Calu3 (cell line): Measurements from ENCODE around the gene PAK1. TPM values are rescaled to one million over a fixed set of nuclear protein-coding genes. Genes with fewer than 3 reads are reported as not detected.

Source experiments
- Bru-seq: library from RNA; stranded (reverse); fragments of 400-500 nt; gene quantifications from one replicate; lab custom pipeline; 2021; lab: Mats Ljungman, UMichigan
- BruChase-seq, 2 experiments: library from RNA; stranded (reverse); fragments of 400-500 nt; gene quantifications; one replicate each; lab custom pipeline; 2021; lab: Mats Ljungman, UMichigan
- BruUV-seq: library from RNA; stranded (reverse); fragments of 400-500 nt; replicated peaks from 2 replicates; lab custom pipeline; 2021; lab: Mats Ljungman, UMichigan
- CTCF ChIA-PET: fragments of 300-600 bp; sonication (Branson Sonifier 250); formaldehyde crosslinking; loops from one replicate; lab custom pipeline; 2022; ENCODE audit warnings: antibody characterized with exemption; lab: Charles Lee
- DNase-seq: peaks from one replicate; pipeline ENCODE4 v3.0.0; 2022
- H3K27ac Mint-ChIP-seq: one replicate; pipeline ENCODE4 v1.8.0; 2022; ENCODE audit warnings: mixed read lengths; ENCODE audit not compliant: unreplicated experiment
- H3K27me3 Mint-ChIP-seq: one replicate; pipeline ENCODE4 v1.8.0; 2022; ENCODE audit warnings: mixed read lengths; ENCODE audit not compliant: unreplicated experiment
- H3K36me3 Mint-ChIP-seq: one replicate; pipeline ENCODE4 v1.8.0; 2022; ENCODE audit warnings: mild to moderate bottlenecking, moderate library complexity, mixed read lengths; ENCODE audit not compliant: insufficient read depth, unreplicated experiment
- H3K4me1 Mint-ChIP-seq: one replicate; pipeline ENCODE4 v1.8.0; 2022; ENCODE audit warnings: mild to moderate bottlenecking, low read depth, mixed read lengths; ENCODE audit not compliant: unreplicated experiment
- H3K4me3 Mint-ChIP-seq: one replicate; pipeline ENCODE4 v1.8.0; 2022; ENCODE audit warnings: mild to moderate bottlenecking, low read depth, moderate library complexity, mixed read lengths; ENCODE audit not compliant: unreplicated experiment
- H3K9me3 Mint-ChIP-seq: one replicate; pipeline ENCODE4 v1.8.0; 2022; ENCODE audit warnings: low read depth, mixed read lengths; ENCODE audit not compliant: unreplicated experiment
- intact Hi-C: fragments of 100-400 bp; cut with micrococcal nuclease; formaldehyde crosslinking; loops from one replicate; pipeline ENCODE4 v1.10.0; 2022; ENCODE audit not compliant: unreplicated experiment
- long read RNA-seq: library from polyadenylated mRNA; stranded (forward); transcript quantifications from one replicate; pipeline ENCODE4 v2.0.0, GENCODE V29; 2022
- total RNA-seq: library from RNA; stranded (reverse); gene quantifications from 2 replicates; pipeline ENCODE4 v1.2.3, GENCODE V29; 2022
- TF ChIP-seq, protein P1 (sequence below): fragments of 200-600 bp; IDR thresholded peaks from one replicate; pipeline ENCODE4 v1.8.0; 2022; ENCODE audit warnings: antibody characterized with exemption; ENCODE audit not compliant: unreplicated experiment

The PAK1 gene
- total RNA-seq (56.3 and 58.5 TPM in 2 replicates), Bru-seq, nascent RNA (percentile 79 among the genes with signal in this experiment), BruChase-seq, experiment 1, labeled RNA remaining after a 6-hour chase (percentile 65 among the genes with signal in this experiment), BruChase-seq, experiment 2, labeled RNA remaining after a 2-hour chase (percentile 60 among the genes with signal in this experiment)
- long read RNA-seq, transcript PAK1-202 (15 exons, 3,737 nt): major isoform, 22 of 72 reads
- long read RNA-seq, partial matches to known transcripts: 13 of 72 reads
- long read RNA-seq, other reads (novel, unspliced or antisense): 34 of 72 reads

DNA sequence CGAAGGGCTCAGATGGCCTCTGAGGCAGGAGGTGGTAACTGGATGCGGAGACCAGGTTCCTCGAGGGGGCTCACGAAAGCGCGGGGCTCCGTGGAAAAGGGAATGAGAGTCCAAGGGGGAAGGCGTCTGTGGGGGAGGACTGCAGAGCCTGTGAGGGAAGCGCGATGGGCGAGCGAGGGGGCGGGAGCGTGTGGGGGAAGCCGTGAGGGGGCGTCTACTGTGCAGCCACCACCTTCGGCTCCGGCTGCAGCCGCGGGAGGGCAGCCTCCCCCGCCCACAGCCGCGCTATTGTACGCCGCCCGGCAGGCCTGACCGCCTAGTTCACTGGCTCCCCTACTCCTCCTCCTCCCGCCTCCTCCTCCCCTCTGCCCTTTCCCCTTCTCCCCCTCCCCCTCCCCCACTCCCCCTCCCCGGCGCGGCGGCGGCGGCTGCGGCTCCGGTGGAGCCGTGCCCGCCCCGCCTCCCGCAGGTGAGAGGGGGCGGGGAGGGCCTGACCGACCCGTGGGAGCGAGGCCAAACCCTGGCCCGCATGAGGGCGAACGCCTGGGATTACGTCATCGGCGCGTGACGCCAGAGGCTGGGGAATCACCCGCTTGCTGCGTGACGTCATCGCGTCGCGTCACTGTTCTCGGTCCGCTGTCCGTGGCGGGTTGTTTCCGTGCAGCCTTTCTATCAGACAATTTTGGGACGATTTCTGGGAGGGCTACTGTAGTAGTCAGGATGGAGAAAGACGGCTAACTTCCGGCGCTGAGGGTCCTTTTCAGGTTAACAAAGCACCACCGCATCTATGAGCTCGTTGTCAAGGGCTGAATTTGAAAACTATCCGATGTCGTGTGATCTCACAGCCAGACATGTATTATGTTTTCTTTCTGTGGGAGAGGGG lies at the start of gene PAK1:
TSS of gene PAK1 (minus strand) at position 294 of the 883 bp plus-strand sequence. CDS start 81,574 bp downstream, outside the sequence.
- Mint-ChIP-seq H3K4me3 (peak within 1 kb of the TSS; percentile 73), H3K27me3 (no peaks in the 10 kb centered on the region), H3K9me3 (no peaks in the 10 kb centered on the region), H3K27ac (peak within 1 kb of the TSS; percentile 98), H3K4me1 (peaks cover 39% of the 10 kb centered on the region), H3K36me3 (peaks cover 41% of the 10 kb centered on the region)
- CTCF ChIA-PET: interaction anchor here (0.6 to 1.8 kb wide), 7 partner anchors 12 to 91 kb away, joined by 3 to 7 read pairs (median 4); no protein-coding TSS in a partner anchor
- BruUV-seq: no TSS peak
- intact Hi-C loops: loop anchor here (5.0 kb wide), 2 partner anchors 62 to 282 kb away; no protein-coding TSS in a partner anchor
- peak; percentile 92 for DNase-seq
- TF ChIP-seq, protein P1, sequence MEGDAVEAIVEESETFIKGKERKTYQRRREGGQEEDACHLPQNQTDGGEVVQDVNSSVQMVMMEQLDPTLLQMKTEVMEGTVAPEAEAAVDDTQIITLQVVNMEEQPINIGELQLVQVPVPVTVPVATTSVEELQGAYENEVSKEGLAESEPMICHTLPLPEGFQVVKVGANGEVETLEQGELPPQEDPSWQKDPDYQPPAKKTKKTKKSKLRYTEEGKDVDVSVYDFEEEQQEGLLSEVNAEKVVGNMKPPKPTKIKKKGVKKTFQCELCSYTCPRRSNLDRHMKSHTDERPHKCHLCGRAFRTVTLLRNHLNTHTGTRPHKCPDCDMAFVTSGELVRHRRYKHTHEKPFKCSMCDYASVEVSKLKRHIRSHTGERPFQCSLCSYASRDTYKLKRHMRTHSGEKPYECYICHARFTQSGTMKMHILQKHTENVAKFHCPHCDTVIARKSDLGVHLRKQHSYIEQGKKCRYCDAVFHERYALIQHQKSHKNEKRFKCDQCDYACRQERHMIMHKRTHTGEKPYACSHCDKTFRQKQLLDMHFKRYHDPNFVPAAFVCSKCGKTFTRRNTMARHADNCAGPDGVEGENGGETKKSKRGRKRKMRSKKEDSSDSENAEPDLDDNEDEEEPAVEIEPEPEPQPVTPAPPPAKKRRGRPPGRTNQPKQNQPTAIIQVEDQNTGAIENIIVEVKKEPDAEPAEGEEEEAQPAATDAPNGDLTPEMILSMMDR: no peak

DNA sequence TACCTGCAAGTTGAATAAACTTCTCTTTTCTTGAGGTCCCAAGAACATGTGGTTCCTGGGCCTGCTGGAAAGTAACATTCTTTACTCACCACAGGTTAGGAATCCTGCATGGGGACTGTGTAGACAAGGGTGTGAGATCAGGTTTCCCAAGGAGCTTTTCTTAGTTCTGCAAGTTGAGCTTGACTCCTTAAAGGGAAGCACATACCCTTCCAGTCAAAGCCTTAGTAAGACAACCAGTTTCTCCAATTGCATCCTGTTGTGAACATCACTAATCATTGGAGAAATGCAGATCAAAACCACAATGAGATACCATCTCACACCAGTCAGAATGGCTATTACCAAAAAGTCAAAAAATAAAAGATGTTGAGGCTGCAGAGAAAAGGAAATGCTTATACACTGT lies 48.3 kb upstream of the PAK1 start:
- Mint-ChIP-seq H3K36me3 (no peaks in the 10 kb centered on the region), H3K4me3 (no peak overlapping the region), H3K4me1 (no peaks in the 10 kb centered on the region), H3K27me3 (no peaks in the 10 kb centered on the region), H3K9me3 (no peaks in the 10 kb centered on the region), H3K27ac (no peak overlapping the region)
- no peak for DNase-seq
- CTCF ChIA-PET: no interaction called here
- TF ChIP-seq, protein P1: no peak
- BruUV-seq: no TSS peak
- intact Hi-C loops: no loop called here

DNA sequence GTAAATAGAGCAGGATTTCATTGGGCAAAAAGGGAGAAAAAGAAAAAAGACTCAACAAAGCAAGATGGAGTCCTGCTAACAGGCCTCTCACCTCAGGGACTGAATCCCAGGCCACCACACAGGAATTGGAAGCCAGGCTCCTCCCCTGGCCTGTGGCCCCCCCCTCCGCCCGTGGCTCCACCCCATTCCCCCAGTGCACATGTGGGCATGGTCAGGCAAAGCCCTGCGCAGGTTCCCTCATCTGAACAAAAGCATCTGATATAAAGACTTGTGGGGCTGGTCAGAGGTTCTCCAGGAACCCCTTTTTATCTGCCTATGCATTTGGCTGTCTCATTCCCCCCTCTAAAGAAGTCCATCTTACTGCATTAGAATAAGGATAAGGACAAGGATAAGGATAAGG lies 46.0 kb upstream of the PAK1 start:
- H3K36me3 Mint-ChIP-seq: no peaks in the 10 kb centered on the region
- no peak overlapping the region for H3K4me3 Mint-ChIP-seq
- DNase-seq: no peak
- H3K27ac Mint-ChIP-seq: no peak overlapping the region
- intact Hi-C loops: no loop called here
- no peaks in the 10 kb centered on the region for H3K9me3 Mint-ChIP-seq
- peaks cover 13% of the 10 kb centered on the region for H3K4me1 Mint-ChIP-seq
- no TSS peak for BruUV-seq
- CTCF ChIA-PET: no interaction called here
- TF ChIP-seq, protein P1: no peak
- no peaks in the 10 kb centered on the region for H3K27me3 Mint-ChIP-seq

DNA sequence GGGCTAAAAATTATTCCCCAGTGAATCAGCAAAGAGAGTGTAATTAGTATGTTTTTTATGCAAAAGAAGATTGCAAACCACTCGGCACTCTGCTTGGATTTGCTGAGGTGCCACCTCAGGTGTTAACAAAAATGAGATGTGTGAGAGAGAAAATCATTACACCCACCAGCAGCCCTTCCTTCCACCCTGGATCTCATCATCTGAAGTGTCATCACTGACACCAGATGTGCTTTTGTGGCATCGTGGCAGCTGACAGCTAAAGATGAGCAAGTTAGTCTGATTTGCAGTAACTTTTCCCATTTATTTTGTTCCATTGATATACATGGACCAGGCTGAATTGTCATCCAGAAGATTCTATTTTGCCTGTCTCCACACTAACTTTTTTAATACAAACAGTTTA lies 44.6 kb upstream of the PAK1 start:
- Mint-ChIP-seq H3K36me3 (no peaks in the 10 kb centered on the region), H3K9me3 (no peaks in the 10 kb centered on the region), H3K4me3 (no peak overlapping the region), H3K27ac (no peak overlapping the region), H3K4me1 (peaks cover 18% of the 10 kb centered on the region), H3K27me3 (no peaks in the 10 kb centered on the region)
- CTCF ChIA-PET: no interaction called here
- intact Hi-C loops: no loop called here
- TF ChIP-seq, protein P1: no peak
- no peak for DNase-seq
- no TSS peak for BruUV-seq
